Vagina (tissue), 2 donors: ENCODE data around the gene PHACTR3.

Source experiments
- CTCF ChIP-seq, 3 experiments: fragments of 450-650 bp in 2 of 3; fragments of 200-600 bp in 1 of 3; sonication (generic) in 1 of 3; IDR thresholded peaks; one replicate each; pipeline ENCODE4 v1.5.1; 2017 to 2019; ENCODE audit warnings: antibody characterized with exemption in 3 of 3, mild to moderate bottlenecking in 2 of 3, moderate library complexity in 2 of 3
- POLR2A ChIP-seq, 2 donors: fragments of 450-650 bp; IDR thresholded peaks; one replicate each; pipeline ENCODE4 v1.6.1; 2017; ENCODE audit warnings: antibody characterized with exemption in 2 of 2, mild to moderate bottlenecking in 2 of 2, moderate library complexity in 2 of 2

GRCh38 chr20:59848182-59848581, 243.8 kb downstream of the PHACTR3 start:
- no peak for TF ChIP-seq CTCF (IDR thresholded peaks at IDR 0.05)
- no peak for TF ChIP-seq POLR2A (IDR thresholded peaks at IDR 0.05)
